Progenitor cell of endocrine pancreas (in vitro differentiated cells): ENCODE measurements around the gene DISP3. TPM values are rescaled to one million over a fixed set of nuclear protein-coding genes. Genes with fewer than 3 reads are reported as not detected.

Source experiments
- DNase-seq: peaks from one replicate; pipeline ENCODE4 v3.0.0; 2021; ENCODE audit warnings: low spot score; ENCODE audit not compliant: unreplicated experiment
- H3K27ac Mint-ChIP-seq: 2 replicates; pipeline ENCODE4 v1.8.0; 2021; ENCODE audit warnings: mild to moderate bottlenecking, moderate library complexity, mixed read lengths
- H3K27me3 Mint-ChIP-seq: 2 replicates; pipeline ENCODE4 v1.8.0; 2021; ENCODE audit warnings: mixed read lengths
- H3K36me3 Mint-ChIP-seq: 2 replicates; pipeline ENCODE4 v1.8.0; 2022; ENCODE audit warnings: mixed read lengths; ENCODE audit not compliant: insufficient read depth
- H3K4me1 Mint-ChIP-seq: 2 replicates; pipeline ENCODE4 v1.8.0; 2021; ENCODE audit warnings: low read depth, mixed read lengths
- H3K4me3 Mint-ChIP-seq: 2 replicates; pipeline ENCODE4 v1.8.0; 2021; ENCODE audit warnings: low read depth, mild to moderate bottlenecking, moderate library complexity, mixed read lengths
- H3K9me3 Mint-ChIP-seq: 2 replicates; pipeline ENCODE4 v1.8.0; 2021; ENCODE audit warnings: low read depth, mixed read lengths
- total RNA-seq: library from RNA; stranded (reverse); gene quantifications from 2 replicates; pipeline ENCODE4 v1.2.1, GENCODE V29; 2021
- TF ChIP-seq, protein P1 (sequence below): fragments of 200-600 bp; sonication (generic); IDR thresholded peaks from one replicate; pipeline ENCODE4 v1.5.0; 2021; ENCODE audit warnings: antibody characterized with exemption, mild to moderate bottlenecking; ENCODE audit not compliant: unreplicated experiment

The DISP3 gene
- total RNA-seq, 1 donor from 2014 or later, result 5.4 TPM

DNA sequence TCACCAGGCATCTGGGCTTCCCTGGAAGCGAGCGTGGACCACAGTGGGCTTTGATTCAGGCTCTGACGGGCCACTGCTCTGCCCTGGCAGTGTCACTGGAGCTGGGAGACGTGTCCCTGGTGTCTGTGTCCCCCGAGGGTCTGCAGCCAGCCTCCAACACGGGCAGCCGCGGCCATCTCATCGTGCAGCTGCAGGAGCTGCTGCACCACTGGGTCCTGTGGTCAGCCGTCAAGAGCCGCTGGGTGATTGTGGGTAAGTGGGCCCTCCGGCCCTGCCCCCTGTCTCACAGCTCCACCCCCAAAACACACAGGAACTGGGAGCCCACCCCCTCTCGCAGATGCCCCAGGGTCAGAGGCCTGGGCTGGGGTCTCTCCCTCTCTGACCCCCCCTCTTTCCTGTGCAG is 40.7 kb downstream of the DISP3 start:
- TF ChIP-seq, protein P1, sequence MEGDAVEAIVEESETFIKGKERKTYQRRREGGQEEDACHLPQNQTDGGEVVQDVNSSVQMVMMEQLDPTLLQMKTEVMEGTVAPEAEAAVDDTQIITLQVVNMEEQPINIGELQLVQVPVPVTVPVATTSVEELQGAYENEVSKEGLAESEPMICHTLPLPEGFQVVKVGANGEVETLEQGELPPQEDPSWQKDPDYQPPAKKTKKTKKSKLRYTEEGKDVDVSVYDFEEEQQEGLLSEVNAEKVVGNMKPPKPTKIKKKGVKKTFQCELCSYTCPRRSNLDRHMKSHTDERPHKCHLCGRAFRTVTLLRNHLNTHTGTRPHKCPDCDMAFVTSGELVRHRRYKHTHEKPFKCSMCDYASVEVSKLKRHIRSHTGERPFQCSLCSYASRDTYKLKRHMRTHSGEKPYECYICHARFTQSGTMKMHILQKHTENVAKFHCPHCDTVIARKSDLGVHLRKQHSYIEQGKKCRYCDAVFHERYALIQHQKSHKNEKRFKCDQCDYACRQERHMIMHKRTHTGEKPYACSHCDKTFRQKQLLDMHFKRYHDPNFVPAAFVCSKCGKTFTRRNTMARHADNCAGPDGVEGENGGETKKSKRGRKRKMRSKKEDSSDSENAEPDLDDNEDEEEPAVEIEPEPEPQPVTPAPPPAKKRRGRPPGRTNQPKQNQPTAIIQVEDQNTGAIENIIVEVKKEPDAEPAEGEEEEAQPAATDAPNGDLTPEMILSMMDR, result no peak
- Mint-ChIP-seq H3K9me3 (no peaks in the 10 kb centered on the region), H3K4me3 (no peak overlapping the region), H3K27me3 (no peaks in the 10 kb centered on the region), H3K4me1 (no peaks in the 10 kb centered on the region), H3K27ac (no peak overlapping the region), H3K36me3 (no peaks in the 10 kb centered on the region)
- no peak for DNase-seq

DNA sequence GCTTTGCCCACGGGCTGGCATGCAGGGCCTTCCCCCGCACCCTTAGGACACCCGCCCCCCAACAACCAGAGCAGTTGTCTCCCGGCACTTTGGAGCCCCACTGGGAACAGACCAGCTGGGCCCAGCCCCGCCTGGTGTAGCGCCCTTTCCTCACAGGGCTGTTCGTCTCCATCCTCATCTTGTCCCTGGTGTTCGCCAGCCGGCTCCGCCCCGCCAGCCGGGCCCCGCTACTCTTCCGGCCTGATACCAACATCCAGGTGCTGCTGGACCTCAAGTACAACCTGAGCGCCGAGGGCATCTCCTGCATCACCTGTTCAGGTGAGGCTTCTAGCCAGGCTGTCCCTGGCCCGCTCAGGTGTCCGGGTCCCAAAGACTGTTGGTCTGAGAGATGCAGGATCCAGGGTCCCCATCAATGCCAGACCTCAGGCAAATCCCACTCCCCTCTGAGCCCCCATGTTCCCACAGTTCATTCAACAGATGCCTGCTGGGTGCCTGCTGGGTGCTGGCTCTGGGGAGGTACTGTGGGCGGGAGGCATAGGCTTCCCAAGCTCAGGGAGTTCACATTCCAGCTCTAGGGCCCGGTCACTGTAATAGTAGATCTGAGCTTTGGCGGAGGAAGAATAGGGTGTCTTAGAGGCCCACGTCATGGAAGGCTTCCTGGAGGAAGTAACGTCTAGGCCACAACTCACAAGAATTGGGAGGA is 41.7 kb downstream of the DISP3 start:
- no peak for DNase-seq
- Mint-ChIP-seq H3K36me3 (no peaks in the 10 kb centered on the region), H3K27ac (no peak overlapping the region), H3K4me3 (no peak overlapping the region), H3K27me3 (no peaks in the 10 kb centered on the region), H3K9me3 (no peaks in the 10 kb centered on the region), H3K4me1 (no peaks in the 10 kb centered on the region)
- TF ChIP-seq, protein P1, result no peak

DNA sequence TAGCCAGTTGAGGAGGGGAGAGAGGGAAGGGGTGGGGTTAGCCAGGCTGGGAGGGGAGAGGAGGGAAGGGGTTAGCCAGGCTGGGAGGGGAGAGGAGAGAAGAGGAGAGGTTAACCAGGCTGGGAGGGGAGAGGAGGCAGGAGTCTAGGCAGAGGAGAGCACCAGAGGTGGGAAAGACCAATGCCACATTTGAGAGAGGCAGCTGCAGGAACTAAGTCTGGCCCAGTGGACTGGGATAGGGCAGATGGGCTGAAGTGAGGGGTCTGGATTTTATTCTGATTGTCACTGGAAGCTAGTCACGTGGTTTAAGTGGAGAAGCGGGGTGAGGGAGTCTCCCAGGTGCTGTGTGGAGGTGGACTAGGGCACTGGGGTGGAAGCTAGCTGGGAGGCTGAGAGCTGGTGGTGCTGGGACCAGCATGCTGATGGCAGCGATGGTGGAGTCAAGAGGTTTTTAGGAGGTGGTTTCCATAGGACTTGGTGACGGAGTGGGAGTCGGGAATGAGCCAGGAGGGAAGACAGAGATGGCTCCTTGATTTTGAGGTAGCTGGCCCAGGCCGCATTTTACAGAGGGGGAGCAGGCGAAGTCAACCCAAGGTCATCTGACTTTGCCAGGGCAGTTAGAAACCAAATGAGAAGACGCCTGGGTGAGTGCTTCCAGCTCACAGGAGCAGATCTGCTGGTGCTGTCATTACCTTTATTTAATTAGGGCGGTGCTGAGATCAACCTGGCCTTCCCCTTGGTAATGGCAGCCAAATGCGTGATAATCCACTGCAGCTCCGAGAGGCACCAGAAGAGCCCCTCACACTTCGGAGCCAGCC is 42.8 kb downstream of the DISP3 start:
- H3K9me3 Mint-ChIP-seq, result no peaks in the 10 kb centered on the region
- no peaks in the 10 kb centered on the region for H3K4me1 Mint-ChIP-seq
- no peak for DNase-seq
- no peak overlapping the region for H3K4me3 Mint-ChIP-seq
- H3K36me3 Mint-ChIP-seq, result no peaks in the 10 kb centered on the region
- H3K27ac Mint-ChIP-seq, result no peak overlapping the region
- TF ChIP-seq, protein P1, result no peak
- no peaks in the 10 kb centered on the region for H3K27me3 Mint-ChIP-seq

DNA sequence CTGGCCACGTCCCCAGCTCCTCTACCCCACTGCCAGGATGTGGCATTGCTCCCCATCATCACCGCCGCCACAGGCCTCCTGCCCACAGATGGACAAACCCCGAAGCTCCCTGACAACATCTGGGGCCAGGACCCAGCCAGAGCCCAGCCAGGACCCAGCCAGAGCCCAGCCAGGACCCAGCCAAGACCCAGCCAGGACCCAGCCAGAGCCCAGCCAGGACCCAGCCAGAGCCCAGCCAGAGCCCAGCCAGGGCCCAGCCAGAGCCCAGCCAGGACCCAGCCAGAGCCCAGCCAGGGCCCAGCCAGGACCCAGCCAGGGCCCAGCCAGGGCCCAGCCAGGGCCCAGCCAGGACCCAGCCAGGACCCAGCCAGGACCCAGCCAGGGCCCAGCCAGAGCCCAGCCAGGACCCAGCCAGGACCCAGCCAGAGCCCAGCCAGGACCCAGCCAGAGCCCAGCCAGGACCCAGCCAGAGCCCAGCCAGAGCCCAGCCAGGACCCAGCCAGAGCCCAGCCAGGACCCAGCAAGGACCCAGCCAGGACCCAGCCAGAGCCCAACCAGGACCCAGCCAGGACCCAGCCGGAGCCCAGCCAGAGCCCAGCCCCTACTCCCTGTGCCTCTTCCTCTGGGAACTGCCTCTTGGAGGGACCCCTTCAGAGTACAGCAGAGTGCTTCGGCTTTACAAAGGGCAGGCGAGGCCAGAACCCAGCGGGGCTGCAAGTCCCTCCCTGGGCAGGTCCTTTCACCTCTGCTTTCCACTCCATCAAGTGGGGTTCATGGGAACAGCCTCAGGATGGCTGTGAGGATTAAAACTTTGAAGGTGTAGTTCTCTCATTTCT is 43.7 kb downstream of the DISP3 start:
- TF ChIP-seq, protein P1, result no peak
- no peak overlapping the region for H3K27ac Mint-ChIP-seq

DNA sequence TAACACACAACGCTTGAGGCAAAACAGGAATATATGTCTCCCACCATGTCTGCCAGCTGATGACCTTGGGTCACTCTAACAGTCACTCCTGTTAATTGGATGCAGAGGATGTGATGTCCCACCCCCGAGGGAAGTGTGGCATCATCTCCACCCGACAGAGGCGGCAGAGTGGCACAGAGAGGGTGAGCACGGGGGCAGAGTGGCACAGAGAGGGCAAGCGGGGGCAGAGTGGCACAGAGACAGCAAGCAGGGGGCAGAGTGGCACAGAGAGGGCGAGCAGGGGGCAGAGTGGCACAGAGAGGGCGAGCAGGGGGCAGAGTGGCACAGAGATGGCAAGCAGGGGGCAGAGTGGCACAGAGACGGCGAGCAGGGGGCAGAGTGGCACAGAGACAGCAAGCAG is 44.3 kb downstream of the DISP3 start:
- Mint-ChIP-seq H3K27me3 (no peaks in the 10 kb centered on the region), H3K4me1 (no peaks in the 10 kb centered on the region), H3K27ac (no peak overlapping the region), H3K9me3 (no peaks in the 10 kb centered on the region), H3K4me3 (no peak overlapping the region), H3K36me3 (no peaks in the 10 kb centered on the region)
- TF ChIP-seq, protein P1, result no peak
- no peak for DNase-seq

More for the DNA sequence above, 43.7 kb downstream of the DISP3 start:
- no peaks in the 10 kb centered on the region for H3K9me3 Mint-ChIP-seq
- no peak overlapping the region for H3K4me3 Mint-ChIP-seq
- H3K27me3 Mint-ChIP-seq, result no peaks in the 10 kb centered on the region
- no peaks in the 10 kb centered on the region for H3K4me1 Mint-ChIP-seq
- no peaks in the 10 kb centered on the region for H3K36me3 Mint-ChIP-seq
- no peak for DNase-seq
